ENCODE measurements around the gene GPX1. TPM values are rescaled to one million over a fixed set of nuclear protein-coding genes. Genes with fewer than 3 reads are reported as not detected.
A peak's percentile ranks its signal among the peaks of the same experiment; 100 is the strongest.
"Not testable (repeated sequence)": the region's sequence is repeated elsewhere in the genome, so short reads cannot be mapped to it uniquely, and the experiment has no call there.

GPX1 gene
- total RNA-seq, 1 experiment from 2014 or later = 253 TPM

DNA sequence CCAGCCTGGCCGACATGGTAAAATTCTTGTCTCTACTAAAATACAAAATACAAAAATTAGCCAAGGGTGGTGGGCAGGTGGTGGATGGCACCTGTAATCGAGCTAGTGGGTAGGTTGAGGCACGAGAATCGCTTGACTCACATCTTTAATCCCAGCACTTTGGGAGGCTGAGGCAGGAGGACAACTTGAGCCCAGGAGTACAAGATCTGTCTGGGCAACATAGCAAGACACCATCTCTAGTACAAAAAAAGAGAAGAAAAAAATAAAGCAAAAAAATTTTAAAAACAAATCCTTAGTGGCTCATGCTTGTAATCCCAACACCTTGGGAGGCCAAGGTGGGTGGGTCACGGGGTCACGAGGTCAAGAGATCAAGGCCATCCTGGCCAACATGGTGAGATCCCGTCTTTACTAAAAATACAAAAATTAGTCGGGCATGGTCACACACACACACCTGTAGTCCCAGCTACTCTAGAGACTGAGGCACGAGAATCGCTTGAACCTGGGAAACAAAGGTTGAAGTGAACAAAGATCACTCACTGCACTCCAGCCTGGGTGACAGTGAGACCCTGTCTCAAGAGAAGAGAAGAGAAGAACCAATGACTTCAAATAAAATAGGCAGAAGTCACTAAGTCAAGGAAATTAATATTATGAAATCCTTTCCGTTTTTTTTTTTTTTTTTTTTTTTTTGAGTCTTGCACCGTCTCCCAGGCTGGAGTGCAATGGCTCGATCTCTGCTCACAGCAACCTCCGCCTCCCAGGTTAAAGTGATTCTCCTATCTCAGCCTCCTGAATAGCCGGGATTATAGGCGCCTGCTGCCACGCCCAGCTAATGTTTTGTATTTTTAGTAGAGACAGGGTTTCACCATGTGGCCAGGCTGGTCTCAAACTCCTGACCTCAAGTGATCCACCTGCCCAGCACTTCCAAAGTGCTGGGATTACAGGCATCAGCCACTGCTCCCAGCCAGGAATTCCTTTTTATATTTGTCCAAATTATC lies 48.7 kb upstream of the GPX1 start:
- Mint-ChIP-seq H3K4me1 (peaks cover 25 to 29% of the 10 kb centered on the region in 2 experiments), H3K27ac (peak overlapping the region in 1 of 3 experiments; percentile 55; a peak in 2 of 7 replicates), H3K4me3 (no peak overlapping the region; a peak in 1 of 5 replicates), H3K27me3 (ENCODE audit: low read depth) (no peaks in the 10 kb centered on the region), H3K36me3 (ENCODE audit: insufficient read depth in 1 of 3, low read depth in 3 of 3) (peaks cover 9 to 21% (median 11%) of the 10 kb centered on the region in 3 experiments; a peak in 6 of 7 replicates), H3K9me3 (no peaks in the 10 kb centered on the region; a peak in 1 of 5 replicates)
- no peaks in the 10 kb centered on the region for H3K9me3 ChIP-seq (ENCODE audit: control insufficient read depth, low read depth, low read length)
- no peak overlapping the region for H3K9ac ChIP-seq (ENCODE audit: extremely low read depth, insufficient read length, low read length)
- H3K79me1 ChIP-seq (ENCODE audit: insufficient read depth, low read depth, low read length, poor library complexity, severe bottlenecking) = peaks cover 14% of the 10 kb centered on the region
- no peak overlapping the region for H3K56ac ChIP-seq (ENCODE audit: insufficient read length, low read depth, low read length)
- no peak overlapping the region for H2BK15ac ChIP-seq (ENCODE audit: low read depth, low read length)
- TF ChIP-seq, protein P1, sequence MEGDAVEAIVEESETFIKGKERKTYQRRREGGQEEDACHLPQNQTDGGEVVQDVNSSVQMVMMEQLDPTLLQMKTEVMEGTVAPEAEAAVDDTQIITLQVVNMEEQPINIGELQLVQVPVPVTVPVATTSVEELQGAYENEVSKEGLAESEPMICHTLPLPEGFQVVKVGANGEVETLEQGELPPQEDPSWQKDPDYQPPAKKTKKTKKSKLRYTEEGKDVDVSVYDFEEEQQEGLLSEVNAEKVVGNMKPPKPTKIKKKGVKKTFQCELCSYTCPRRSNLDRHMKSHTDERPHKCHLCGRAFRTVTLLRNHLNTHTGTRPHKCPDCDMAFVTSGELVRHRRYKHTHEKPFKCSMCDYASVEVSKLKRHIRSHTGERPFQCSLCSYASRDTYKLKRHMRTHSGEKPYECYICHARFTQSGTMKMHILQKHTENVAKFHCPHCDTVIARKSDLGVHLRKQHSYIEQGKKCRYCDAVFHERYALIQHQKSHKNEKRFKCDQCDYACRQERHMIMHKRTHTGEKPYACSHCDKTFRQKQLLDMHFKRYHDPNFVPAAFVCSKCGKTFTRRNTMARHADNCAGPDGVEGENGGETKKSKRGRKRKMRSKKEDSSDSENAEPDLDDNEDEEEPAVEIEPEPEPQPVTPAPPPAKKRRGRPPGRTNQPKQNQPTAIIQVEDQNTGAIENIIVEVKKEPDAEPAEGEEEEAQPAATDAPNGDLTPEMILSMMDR (conservative IDR thresholded peaks at IDR 0.05) = no peak
- H2BK5ac ChIP-seq (ENCODE audit: insufficient read length, low read length) = no peak overlapping the region
- peaks cover 72% of the 10 kb centered on the region for H3K79me2 ChIP-seq (ENCODE audit: insufficient read depth, low read length)
- H3T11ph ChIP-seq (ENCODE audit: low read length) = no peak overlapping the region
- H4K91ac ChIP-seq (ENCODE audit: insufficient read length, low read depth, low read length) = no peak overlapping the region
- H3K23ac ChIP-seq (ENCODE audit: insufficient read length, low read depth, low read length) = no peak overlapping the region
- no peaks in the 10 kb centered on the region for H3K23me2 ChIP-seq (ENCODE audit: insufficient read length, low read depth, low read length, poor library complexity, severe bottlenecking)
- H2BK20ac ChIP-seq (ENCODE audit: low read depth, low read length, poor library complexity, severe bottlenecking) = no peak overlapping the region
- H4K8ac ChIP-seq (replicated peaks; ENCODE audit: insufficient read length, low read depth, low read length) = no peak overlapping the region
- H2AK5ac ChIP-seq (ENCODE audit: insufficient read length, low read length) = no peak overlapping the region
- no CpG with 5 or more reads among the region's 17 CpGs for WGBS (ENCODE audit: extremely low coverage, insufficient read length, low lambda C conversion rate)
- H3K14ac ChIP-seq (ENCODE audit: insufficient read depth, low read length) = no peak overlapping the region
- H4K20me1 ChIP-seq (ENCODE audit: control insufficient read depth, insufficient read depth, insufficient read length) = no peaks in the 10 kb centered on the region
- no peak overlapping the region for H2BK12ac ChIP-seq (ENCODE audit: insufficient read length, low read depth, low read length)
- no peak overlapping the region for H2BK120ac ChIP-seq (ENCODE audit: low read depth, low read length, poor library complexity, severe bottlenecking)
- no peak for DNase-seq
- H3K18ac ChIP-seq (ENCODE audit: insufficient read length, low read depth, low read length) = no peak overlapping the region
- H3K4me1 ChIP-seq (ENCODE audit: insufficient read depth, low read length) = no peaks in the 10 kb centered on the region
- no peak overlapping the region for H4K5ac ChIP-seq (ENCODE audit: insufficient read length, low read depth, low read length)
- no peak overlapping the region for H3K4me2 ChIP-seq (ENCODE audit: insufficient read depth, insufficient read length, low read length)
- no peaks in the 10 kb centered on the region for H3K27me3 ChIP-seq (ENCODE audit: insufficient read depth, low read length)
- H3K27ac ChIP-seq (ENCODE audit: insufficient read length, low read depth, low read length) = no peak overlapping the region
- H3K4ac ChIP-seq (ENCODE audit: low read depth, low read length) = no peak overlapping the region
- no peak overlapping the region for H2AFZ ChIP-seq (ENCODE audit: low read length)

DNA sequence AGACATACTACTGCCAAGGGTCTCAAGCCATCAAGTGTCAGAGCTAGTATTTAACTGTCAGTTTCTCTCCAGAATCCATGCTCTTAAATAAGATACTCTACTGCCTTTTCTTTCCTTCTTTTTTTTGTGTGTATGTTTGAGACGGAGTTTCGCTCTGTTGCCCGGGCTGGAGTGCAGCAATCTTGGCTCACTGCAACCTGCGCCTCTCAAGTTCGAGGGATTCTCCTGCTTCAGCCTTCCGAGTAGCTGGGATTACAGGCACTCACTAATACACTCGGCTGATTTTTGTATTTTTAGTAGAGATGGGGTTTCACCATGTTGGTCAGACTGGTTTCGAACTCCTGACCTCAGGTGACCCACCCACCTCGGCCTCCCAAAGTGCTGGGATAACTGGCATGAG lies 47.4 kb upstream of the GPX1 start:
- H2BK5ac ChIP-seq (ENCODE audit: insufficient read length, low read length); H4K5ac ChIP-seq (ENCODE audit: insufficient read length, low read depth, low read length); H2AK5ac ChIP-seq (ENCODE audit: insufficient read length, low read length); H4K20me1 ChIP-seq (ENCODE audit: control insufficient read depth, insufficient read depth, insufficient read length); H2BK20ac ChIP-seq (ENCODE audit: low read depth, low read length, poor library complexity, severe bottlenecking); H3K56ac ChIP-seq (ENCODE audit: insufficient read length, low read depth, low read length); H3K14ac ChIP-seq (ENCODE audit: insufficient read depth, low read length); H3K9me3 ChIP-seq (ENCODE audit: control insufficient read depth, low read depth, low read length); H3T11ph ChIP-seq (ENCODE audit: low read length); H3K18ac ChIP-seq (ENCODE audit: insufficient read length, low read depth, low read length); H2BK12ac ChIP-seq (ENCODE audit: insufficient read length, low read depth, low read length); H3K27ac ChIP-seq (ENCODE audit: insufficient read length, low read depth, low read length); H3K27me3 ChIP-seq (ENCODE audit: insufficient read depth, low read length); H3K4me1 ChIP-seq (ENCODE audit: insufficient read depth, low read length); H3K23ac ChIP-seq (ENCODE audit: insufficient read length, low read depth, low read length); H3K4me3 Mint-ChIP-seq; H4K91ac ChIP-seq (ENCODE audit: insufficient read length, low read depth, low read length); H2AFZ ChIP-seq (ENCODE audit: low read length); DNase-seq; H2BK120ac ChIP-seq (ENCODE audit: low read depth, low read length, poor library complexity, severe bottlenecking); H3K23me2 ChIP-seq (ENCODE audit: insufficient read length, low read depth, low read length, poor library complexity, severe bottlenecking); H4K8ac ChIP-seq (replicated peaks; ENCODE audit: insufficient read length, low read depth, low read length); H3K4me2 ChIP-seq (ENCODE audit: insufficient read depth, insufficient read length, low read length); H3K27me3 Mint-ChIP-seq (ENCODE audit: low read depth); H2BK15ac ChIP-seq (ENCODE audit: low read depth, low read length); H3K4ac ChIP-seq (ENCODE audit: low read depth, low read length); H3K9ac ChIP-seq (ENCODE audit: extremely low read depth, insufficient read length, low read length); H3K9me3 Mint-ChIP-seq: not testable (repeated sequence)
- Mint-ChIP-seq H3K36me3 (ENCODE audit: insufficient read depth in 1 of 3, low read depth in 3 of 3) (peaks cover 5 to 25% (median 20%) of the 10 kb centered on the region in 3 experiments; a peak in 6 of 7 replicates), H3K27ac (peak overlapping the region in 1 of 3 experiments; percentile 42; a peak in 3 of 7 replicates), H3K4me1 (peaks cover 27 to 30% of the 10 kb centered on the region in 2 experiments)
- Histone ChIP-seq H3K79me1 (ENCODE audit: insufficient read depth, low read depth, low read length, poor library complexity, severe bottlenecking) (peaks cover 14% of the 10 kb centered on the region), H3K79me2 (ENCODE audit: insufficient read depth, low read length) (peaks cover 74% of the 10 kb centered on the region)
- WGBS (ENCODE audit: extremely low coverage, insufficient read length, low lambda C conversion rate) = no CpG with 5 or more reads among the region's 9 CpGs
